H1 (cell line): ENCODE data around the gene CACNB4. TPM values are rescaled to one million over a fixed set of nuclear protein-coding genes. Genes with fewer than 3 reads are reported as not detected.

Source experiments
- CTCF ChIA-PET: fragments of 300-600 bp; sonication (Branson Sonifier 250); formaldehyde crosslinking; loops from one replicate; lab custom pipeline; 2021; ENCODE audit not compliant: partially characterized antibody; lab: Charles Lee
- POLR2A ChIA-PET: fragments of 300-600 bp; sonication (Branson Sonifier 250); formaldehyde crosslinking; loops from one replicate; lab custom pipeline; 2021; ENCODE audit warnings: inconsistent platforms; ENCODE audit not compliant: partially characterized antibody; lab: Charles Lee
- DNase-seq, 2 experiments: peaks; one replicate each; pipeline versions ENCODE4 v3.0.0 to v3.0.0-alpha.2; 2010 to 2022; ENCODE audit warnings: low spot score in 2 of 2, low read depth in 1 of 2, mixed read lengths in 1 of 2
- FAIRE-seq: peaks from 2 replicates; lab custom pipeline; 2011; peaks lifted over from hg19 to GRCh38; lab: Jason Lieb, UNC
- H2AFZ ChIP-seq: 2 replicates; pipeline ENCODE4 v1.8.1; 2012; ENCODE audit warnings: low read length, inconsistent platforms
- H2AK5ac ChIP-seq: 2 replicates; pipeline ENCODE4 v1.6.1; 2013; ENCODE audit warnings: low read depth, low read length
- H2BK120ac ChIP-seq: replicated peaks from 2 replicates; pipeline ENCODE3; 2013; ENCODE audit warnings: low read depth, low read length, inconsistent platforms
- H2BK12ac ChIP-seq: 2 replicates; pipeline ENCODE4 v1.6.1; 2013; ENCODE audit warnings: low read depth, low read length
- H2BK15ac ChIP-seq: 2 replicates; pipeline ENCODE4 v1.6.1; 2013; ENCODE audit warnings: low read length
- H2BK20ac ChIP-seq: 2 replicates; pipeline ENCODE4 v1.6.1; 2013; ENCODE audit warnings: low read length
- H2BK5ac ChIP-seq: 2 replicates; pipeline ENCODE4 v1.6.1; 2013; ENCODE audit warnings: low read depth, low read length
- H3K14ac ChIP-seq: 2 replicates; pipeline ENCODE4 v1.6.1; 2013; ENCODE audit warnings: inconsistent platforms; ENCODE audit not compliant: insufficient read length
- H3K18ac ChIP-seq: 2 replicates; pipeline ENCODE4 v1.6.1; 2013; ENCODE audit warnings: low read length; ENCODE audit errors: extremely low read depth
- H3K23ac ChIP-seq: 2 replicates; pipeline ENCODE4 v1.6.1; 2013; ENCODE audit warnings: inconsistent platforms; ENCODE audit not compliant: insufficient read length
- H3K23me2 ChIP-seq: 2 replicates; pipeline ENCODE4 v1.6.1; 2013; ENCODE audit warnings: low read depth, low read length
- H3K27ac ChIP-seq: 2 replicates; pipeline ENCODE4 v1.6.1; 2011; ENCODE audit warnings: low read depth, low read length, inconsistent platforms
- H3K27me3 ChIP-seq, 4 experiments: replicated peaks in 1 of 4; 1 replicate in 1 of 4; 2 replicates in 3 of 4; pipeline versions ENCODE4 v1.6.1 to v1.8.1; 2011 to 2013; ENCODE audit warnings: low read length in 3 of 4, mild to moderate bottlenecking in 3 of 4, inconsistent platforms in 2 of 4, mixed read lengths in 2 of 4, moderate library complexity in 1 of 4; ENCODE audit not compliant: control insufficient read depth in 3 of 4, insufficient read depth in 3 of 4; ENCODE audit errors: extremely low read depth in 1 of 4
- H3K36me3 ChIP-seq, 4 experiments: 2 replicates each; pipeline versions ENCODE4 v1.6.1 to v1.8.1; 2011 to 2013; ENCODE audit warnings: mild to moderate bottlenecking in 4 of 4, low read length in 3 of 4, moderate library complexity in 2 of 4, control low read depth in 1 of 4, inconsistent platforms in 1 of 4; ENCODE audit not compliant: insufficient read depth in 4 of 4, control insufficient read depth in 2 of 4
- H3K4ac ChIP-seq: replicated peaks from 2 replicates; pipeline ENCODE3; 2013; ENCODE audit warnings: low read length, low read depth, mixed read lengths, inconsistent platforms; ENCODE audit not compliant: insufficient read length
- H3K4me1 ChIP-seq, 4 experiments: replicated peaks in 1 of 4; 1 replicate in 1 of 4; 2 replicates in 3 of 4; pipeline versions ENCODE4 v1.6.1 to v1.8.1; 2011 to 2013; ENCODE audit warnings: low read length in 3 of 4, inconsistent platforms in 2 of 4, mixed read lengths in 1 of 4; ENCODE audit not compliant: insufficient read depth in 4 of 4, control insufficient read depth in 3 of 4
- H3K4me2 ChIP-seq, 2 experiments: 2 replicates each; pipeline versions ENCODE4 v1.6.1 to v1.8.1; 2011 to 2013; ENCODE audit warnings: low read depth in 2 of 2, low read length in 2 of 2, control low read depth in 1 of 2, inconsistent platforms in 1 of 2, mild to moderate bottlenecking in 1 of 2; ENCODE audit not compliant: insufficient read depth in 1 of 2
- H3K4me3 ChIP-seq, 4 experiments: fragments of 200-600, 300-600 bp in 1 of 4; sonication (generic), shearing (Covaris generic), sonication (Bioruptor Twin) in 1 of 4; 2 replicates each; pipeline versions ENCODE4 v1.5.1 to v1.8.1; 2011 to 2016; ENCODE audit warnings: low read length in 4 of 4, low read depth in 3 of 4, control low read depth in 2 of 4, inconsistent platforms in 2 of 4, mild to moderate bottlenecking in 2 of 4, mixed read lengths in 1 of 4, moderate library complexity in 1 of 4; ENCODE audit not compliant: insufficient read depth in 2 of 4; ENCODE audit errors: extremely low read depth in 1 of 4
- H3K56ac ChIP-seq: replicated peaks from 2 replicates; pipeline ENCODE3; 2013; ENCODE audit warnings: low read depth, mild to moderate bottlenecking, mixed read lengths, low read length, inconsistent platforms; ENCODE audit not compliant: insufficient read length
- H3K79me1 ChIP-seq: 2 replicates; pipeline ENCODE4 v1.6.1; 2013; ENCODE audit warnings: low read depth, low read length, control low read depth
- H3K79me2 ChIP-seq, 2 experiments: 2 replicates each; pipeline versions ENCODE4 v1.6.1 to v1.8.1; 2012 to 2013; ENCODE audit warnings: low read length in 2 of 2, mild to moderate bottlenecking in 2 of 2, inconsistent platforms in 1 of 2; ENCODE audit not compliant: insufficient read depth in 2 of 2, control insufficient read depth in 1 of 2
- H3K9ac ChIP-seq, 4 experiments: replicated peaks in 1 of 4; 1 replicate in 1 of 4; 2 replicates in 3 of 4; pipeline versions ENCODE4 v1.6.1 to v1.8.1; 2011 to 2013; ENCODE audit warnings: low read depth in 3 of 4, low read length in 3 of 4, control low read depth in 2 of 4, mild to moderate bottlenecking in 2 of 4, moderate library complexity in 2 of 4, inconsistent platforms in 1 of 4; ENCODE audit errors: extremely low read depth in 1 of 4
- H3K9me3 ChIP-seq, 2 experiments: 2 replicates each; pipeline versions ENCODE4 v1.6.1 to v1.8.1; 2012 to 2013; ENCODE audit warnings: mild to moderate bottlenecking in 2 of 2, moderate library complexity in 2 of 2, control low read depth in 1 of 2, inconsistent platforms in 1 of 2, low read depth in 1 of 2, low read length in 1 of 2, mixed read lengths in 1 of 2; ENCODE audit not compliant: insufficient read depth in 2 of 2
- H4K20me1 ChIP-seq, 2 experiments: replicated peaks in 1 of 2; 2 replicates each; pipeline versions ENCODE3 to v1.8.1; 2011 to 2013; ENCODE audit warnings: inconsistent platforms in 2 of 2, low read length in 2 of 2, mild to moderate bottlenecking in 1 of 2; ENCODE audit not compliant: insufficient read depth in 2 of 2, control insufficient read depth in 1 of 2
- H4K5ac ChIP-seq: 2 replicates; pipeline ENCODE4 v1.6.1; 2013; ENCODE audit warnings: low read length, low read depth, mixed read lengths, inconsistent platforms; ENCODE audit not compliant: insufficient read length
- H4K8ac ChIP-seq: 2 replicates; pipeline ENCODE4 v1.8.0; 2013; ENCODE audit warnings: mild to moderate bottlenecking, moderate library complexity, low read length, inconsistent platforms; ENCODE audit not compliant: insufficient read depth; ENCODE audit errors: extremely low read depth
- H4K91ac ChIP-seq: replicated peaks from 2 replicates; pipeline ENCODE3; 2013; ENCODE audit warnings: low read length, mixed read lengths, inconsistent platforms; ENCODE audit not compliant: insufficient read length
- ATF3 ChIP-seq: IDR thresholded peaks from 2 replicates; pipeline ENCODE4 v1.6.1; 2011; ENCODE audit warnings: low read depth, mild to moderate bottlenecking, low read length; ENCODE audit not compliant: insufficient read depth
- BACH1 ChIP-seq: IDR thresholded peaks from 2 replicates; pipeline ENCODE4 v1.6.1; 2012; ENCODE audit warnings: low read length, improper control_type of control experiment
- CBX8 ChIP-seq: fragments of 300-800, 300-1000 bp; sonication (generic); IDR thresholded peaks from 2 replicates; pipeline ENCODE4 v1.7.1; 2016; ENCODE audit warnings: low read depth, low read length, borderline replicate concordance
- CEBPB ChIP-seq: IDR thresholded peaks from 2 replicates; pipeline ENCODE4 v1.6.1; 2012; ENCODE audit warnings: low read depth, low read length
- EGR1 ChIP-seq: IDR thresholded peaks from 2 replicates; pipeline ENCODE4 v1.6.1; 2011; ENCODE audit warnings: low read depth, low read length, borderline replicate concordance
- EP300 ChIP-seq, 2 experiments: IDR thresholded peaks; 1 replicate in 1 of 2; 2 replicates in 1 of 2; pipeline ENCODE4 v1.6.1; 2011 to 2012; ENCODE audit warnings: low read depth in 2 of 2, low read length in 2 of 2, mild to moderate bottlenecking in 2 of 2, borderline replicate concordance in 1 of 2, inconsistent platforms in 1 of 2, moderate library complexity in 1 of 2
- FOSL1 ChIP-seq: IDR thresholded peaks from 2 replicates; pipeline ENCODE4 v1.6.1; 2011; ENCODE audit warnings: mild to moderate bottlenecking, low read depth, low read length, moderate library complexity; ENCODE audit not compliant: insufficient read depth
- KDM4A ChIP-seq: IDR thresholded peaks from one replicate; pipeline ENCODE4 v1.7.1; 2012; ENCODE audit warnings: low read depth, mild to moderate bottlenecking, moderate library complexity, low read length, inconsistent platforms; ENCODE audit not compliant: severe bottlenecking
- KDM5A ChIP-seq: fragments of 200-600 bp; IDR thresholded peaks from 2 replicates; pipeline ENCODE4 v1.7.1; 2012; ENCODE audit warnings: mild to moderate bottlenecking, low read length, inconsistent platforms, mixed read lengths
- RFX5 ChIP-seq: IDR thresholded peaks from 2 replicates; pipeline ENCODE4 v1.6.1; 2011; ENCODE audit warnings: low read depth, low read length, improper control_type of control experiment, borderline replicate concordance
- SIRT6 ChIP-seq: IDR thresholded peaks from one replicate; pipeline ENCODE4 v1.7.1; 2012; ENCODE audit warnings: low read length, inconsistent platforms
- SP1 ChIP-seq: IDR thresholded peaks from 2 replicates; pipeline ENCODE4 v1.6.1; 2011; ENCODE audit warnings: low read depth, low read length
- SP4 ChIP-seq: IDR thresholded peaks from 2 replicates; pipeline ENCODE4 v1.6.1; 2012; ENCODE audit warnings: low read length, inconsistent platforms
- TBP ChIP-seq: IDR thresholded peaks from 2 replicates; pipeline ENCODE4 v1.6.1; 2011; ENCODE audit warnings: low read depth, low read length, improper control_type of control experiment
- YY1 ChIP-seq: IDR thresholded peaks from 2 replicates; pipeline ENCODE4 v1.6.1; 2011; ENCODE audit warnings: low read depth, mild to moderate bottlenecking, low read length
- WGBS, 2 experiments: shearing (Covaris generic) in 1 of 2; methylation state at CpG; one replicate each; pipeline versions ENCODE4 v1.1.6 to v1.1.7; 2013 to 2015; ENCODE audit warnings: low lambda C conversion rate in 2 of 2, mixed read lengths in 2 of 2, inconsistent platforms in 1 of 2, low coverage in 1 of 2, missing lambda C conversion rate in 1 of 2; ENCODE audit not compliant: insufficient replicate concordance in 2 of 2, insufficient coverage in 1 of 2, insufficient read length in 1 of 2; ENCODE audit errors: extremely low coverage in 1 of 2, missing lambda C conversion rate in 1 of 2; 5-methylcytosine and 5-hydroxymethylcytosine counted together
- polyA plus RNA-seq, 7 experiments: library from polyadenylated mRNA; depleted of rRNA in 3 of 7; stranded (reverse) in 5 of 7; unstranded in 2 of 7; fragments of >200 nt in 5 of 7; fragments of 200-250 nt in 2 of 7; gene quantifications; 1 replicate in 5 of 7; 2 replicates in 1 of 7; 4 replicates in 1 of 7; pipeline versions ENCODE4 v1.2.1 to v1.2.3, GENCODE V29; 2011 to 2013; ENCODE audit warnings: missing spikeins in 2 of 7, mixed read lengths in 2 of 7
- total RNA-seq: library from RNA; stranded (reverse); fragmentation: NEBNext Ultra II Directional; extraction: Animal tissue kit (Norgen Biotek cat#: 25700); gene quantifications from 2 replicates; pipeline ENCODE4 v1.2.1, GENCODE V29; 2021

CACNB4 gene
- total and polyA plus RNA-seq, 2 of the 8 experiments (the other 6 are each of a cell fraction or from before 2014, with no cell fraction given), result 2.0 to 4.0 TPM

DNA sequence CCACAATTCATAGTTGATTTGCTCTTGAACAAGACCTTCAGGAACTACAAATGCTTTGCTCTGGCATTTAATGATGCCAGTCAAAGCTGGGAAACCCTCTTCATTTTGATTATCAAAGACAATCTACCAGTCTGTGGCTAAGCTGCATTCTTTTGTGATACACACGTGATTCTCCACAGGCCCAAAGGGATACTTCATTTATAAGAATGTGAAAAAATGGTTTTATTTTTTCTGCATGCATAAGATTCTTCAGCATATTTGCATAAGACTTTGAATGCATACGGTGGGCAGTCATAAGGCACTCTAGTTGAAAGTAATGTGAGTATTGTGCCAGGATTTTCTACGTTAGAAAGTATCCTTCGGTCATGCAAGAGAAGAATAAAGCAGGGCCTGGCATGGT lies 237.7 kb downstream of the CACNB4 start:
- H2BK5ac ChIP-seq, result no peak overlapping the region
- H3K4me3 ChIP-seq, result no peak overlapping the region
- CTCF ChIA-PET, result no interaction called here
- DNase-seq, result no peak
- H3K14ac ChIP-seq, result no peak overlapping the region
- no peak overlapping the region for H3K56ac ChIP-seq
- no peaks in the 10 kb centered on the region for H3K4me1 ChIP-seq
- H3K23ac ChIP-seq, result no peak overlapping the region
- POLR2A ChIA-PET, result no interaction called here
- no peak overlapping the region for H2BK15ac ChIP-seq
- no peak overlapping the region for H4K91ac ChIP-seq
- no peak overlapping the region for H2BK20ac ChIP-seq
- H3K79me1 ChIP-seq, result no peaks in the 10 kb centered on the region
- H2BK12ac ChIP-seq, result no peak overlapping the region
- FAIRE-seq, result no peak
- H4K8ac ChIP-seq, result no peak overlapping the region
- no peak overlapping the region for H2AFZ ChIP-seq
- no peak overlapping the region for H3K27ac ChIP-seq
- no peaks in the 10 kb centered on the region for H3K9me3 ChIP-seq
- H3K9ac ChIP-seq, result no peak overlapping the region
- TF ChIP-seq RFX5, result no peak
- no peak for TF ChIP-seq CBX8
- no peak for TF ChIP-seq KDM4A
- TF ChIP-seq TBP, result no peak
- no peak for TF ChIP-seq BACH1
- TF ChIP-seq EP300 (IDR thresholded peaks at IDR 0.05; ENCODE audit: borderline replicate concordance in 1 of 2, low read depth in 2 of 2, low read length in 2 of 2), result no peak
- no peak for TF ChIP-seq KDM5A
- TF ChIP-seq EGR1, result no peak
- no peak for TF ChIP-seq SP1
- TF ChIP-seq SIRT6, result no peak
- no peak for TF ChIP-seq CEBPB
- no peak for TF ChIP-seq FOSL1
- no peak for TF ChIP-seq YY1
- TF ChIP-seq ATF3, result no peak
- TF ChIP-seq SP4, result no peak
- WGBS, 2 experiments, result 97% methylated on average over 4 of the region's 4 CpGs; no CpG with 5 or more reads in 1 of the 2 experiments
- no peaks in the 10 kb centered on the region for H3K23me2 ChIP-seq
- H4K20me1 ChIP-seq, result no peaks in the 10 kb centered on the region
- no peak overlapping the region for H2BK120ac ChIP-seq
- no peak overlapping the region for H3K4me2 ChIP-seq
- no peaks in the 10 kb centered on the region for H3K79me2 ChIP-seq
- H2AK5ac ChIP-seq, result no peak overlapping the region
- no peaks in the 10 kb centered on the region for H3K36me3 ChIP-seq
- no peak overlapping the region for H4K5ac ChIP-seq
- no peaks in the 10 kb centered on the region for H3K27me3 ChIP-seq
- no peak overlapping the region for H3K4ac ChIP-seq
- no peak overlapping the region for H3K18ac ChIP-seq
